Suprapubic skin (tissue), 4 donors: ENCODE measurements around the gene ZNF778. TPM values are rescaled to one million over a fixed set of nuclear protein-coding genes. Genes with fewer than 3 reads are reported as not detected.

ENCODE experiments used
- DNase-seq, 2 donors: peaks; one replicate each; pipeline ENCODE4 v3.0.0-alpha.2; 2019; ENCODE audit warnings: low spot score in 2 of 2
- H3K27ac ChIP-seq: fragments of 200-600 bp; sonication (generic); one replicate; pipeline ENCODE4 v1.5.1; 2019
- H3K27me3 ChIP-seq: fragments of 200-600 bp; sonication (generic); one replicate; pipeline ENCODE4 v1.5.1; 2019
- H3K36me3 ChIP-seq: fragments of 200-600 bp; sonication (generic); one replicate; pipeline ENCODE4 v1.5.1; 2019
- H3K4me1 ChIP-seq: fragments of 200-600 bp; sonication (generic); one replicate; pipeline ENCODE4 v1.5.1; 2019
- H3K4me3 ChIP-seq: fragments of 200-600 bp; sonication (generic); one replicate; pipeline ENCODE4 v1.5.1; 2019; ENCODE audit warnings: mild to moderate bottlenecking
- H3K9me3 ChIP-seq: fragments of 200-600 bp; sonication (generic); one replicate; pipeline ENCODE4 v1.5.1; 2019
- EP300 ChIP-seq: sonication (generic); formaldehyde crosslinking; IDR thresholded peaks from one replicate; pipeline ENCODE4 v1.6.1; 2017; ENCODE audit warnings: antibody characterized with exemption
- POLR2A ChIP-seq, 2 donors: fragments of 450-650 bp; IDR thresholded peaks; one replicate each; pipeline ENCODE4 v1.6.1; 2017; ENCODE audit warnings: antibody characterized with exemption in 2 of 2, mild to moderate bottlenecking in 2 of 2, moderate library complexity in 2 of 2
- POLR2AphosphoS5 ChIP-seq, 3 donors: sonication (generic); formaldehyde crosslinking; IDR thresholded peaks; one replicate each; pipeline ENCODE4 v1.6.1; 2017; ENCODE audit warnings: antibody characterized with exemption in 3 of 3
- WGBS: methylation state at CpG from one replicate; pipeline ENCODE4 v1.1.5; 2018; 5-methylcytosine and 5-hydroxymethylcytosine counted together
- total RNA-seq, 4 donors: library from RNA; depleted of rRNA; stranded (reverse); fragments of >200 nt; gene quantifications; one replicate each; pipeline ENCODE4 v1.1.0, GENCODE V29; 2016
- TF ChIP-seq, protein P1 (sequence below), 2 donors: fragments of 200-600 bp in 1 of 2; fragments of 450-650 bp in 1 of 2; sonication (generic) in 1 of 2; IDR thresholded peaks; one replicate each; pipeline ENCODE4 v1.5.1; 2016 to 2019; ENCODE audit warnings: antibody characterized with exemption in 2 of 2, mild to moderate bottlenecking in 1 of 2, moderate library complexity in 1 of 2

Gene ZNF778
- total RNA-seq, 4 donors from 2014 or later: 22.0 to 69.6 (median 26.0) TPM

DNA sequence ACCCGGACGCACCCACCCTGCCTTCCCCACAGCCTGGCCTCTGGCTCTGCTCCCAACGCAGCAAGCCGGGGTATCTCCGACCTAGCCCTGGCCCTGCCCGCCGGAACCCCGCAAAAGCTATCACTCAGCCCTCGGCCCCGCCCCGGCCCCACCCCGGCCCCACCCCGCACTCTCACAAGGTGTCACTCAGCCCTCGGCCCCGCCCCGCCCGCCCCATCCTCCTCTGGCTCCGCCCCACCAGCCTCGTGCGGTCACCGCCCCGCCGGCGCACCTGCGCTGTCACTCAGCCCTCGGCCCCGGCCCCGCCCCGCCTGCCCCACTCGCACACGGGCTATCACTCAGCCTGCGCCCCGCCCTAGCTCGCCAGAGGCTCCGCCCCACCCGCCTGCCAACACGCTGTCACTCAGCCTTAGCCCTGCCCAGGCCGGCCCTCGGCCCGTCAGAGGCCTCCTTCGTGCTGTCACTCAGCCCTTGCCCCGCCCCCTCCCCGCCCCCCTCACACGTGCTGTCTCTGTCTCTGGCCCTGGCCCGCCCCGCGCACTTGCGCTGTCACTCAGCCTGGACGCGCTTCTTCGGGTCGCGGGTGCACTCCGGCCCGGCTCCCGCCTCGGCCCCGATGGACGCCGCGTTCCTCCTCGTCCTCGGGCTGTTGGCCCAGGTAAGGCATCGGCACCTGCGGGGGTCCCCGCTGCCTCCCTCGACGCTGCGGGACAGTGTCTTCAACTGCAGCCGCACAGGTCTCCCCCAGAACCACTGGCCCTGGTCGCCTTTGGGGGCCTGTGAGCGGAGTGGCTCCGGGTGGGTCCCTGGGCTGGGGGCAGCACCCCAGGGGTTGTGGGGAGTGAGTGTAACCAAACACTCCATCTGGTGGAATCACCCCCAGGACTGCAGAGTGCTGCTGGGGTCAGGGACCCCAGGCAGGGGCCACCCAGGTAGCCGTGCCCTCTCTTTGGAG is 46.0 kb upstream of the ZNF778 start, which contains the start of gene CDH15:
TSS of gene CDH15 (plus strand) at position 533 of the 955 bp plus-strand sequence. CDS start at position 617, 84 bp downstream.
- TF ChIP-seq POLR2A (IDR thresholded peaks at IDR 0.05) (no peak), POLR2AphosphoS5 (IDR thresholded peaks at IDR 0.05) (no peak), EP300 (no peak)
- TF ChIP-seq, protein P1, sequence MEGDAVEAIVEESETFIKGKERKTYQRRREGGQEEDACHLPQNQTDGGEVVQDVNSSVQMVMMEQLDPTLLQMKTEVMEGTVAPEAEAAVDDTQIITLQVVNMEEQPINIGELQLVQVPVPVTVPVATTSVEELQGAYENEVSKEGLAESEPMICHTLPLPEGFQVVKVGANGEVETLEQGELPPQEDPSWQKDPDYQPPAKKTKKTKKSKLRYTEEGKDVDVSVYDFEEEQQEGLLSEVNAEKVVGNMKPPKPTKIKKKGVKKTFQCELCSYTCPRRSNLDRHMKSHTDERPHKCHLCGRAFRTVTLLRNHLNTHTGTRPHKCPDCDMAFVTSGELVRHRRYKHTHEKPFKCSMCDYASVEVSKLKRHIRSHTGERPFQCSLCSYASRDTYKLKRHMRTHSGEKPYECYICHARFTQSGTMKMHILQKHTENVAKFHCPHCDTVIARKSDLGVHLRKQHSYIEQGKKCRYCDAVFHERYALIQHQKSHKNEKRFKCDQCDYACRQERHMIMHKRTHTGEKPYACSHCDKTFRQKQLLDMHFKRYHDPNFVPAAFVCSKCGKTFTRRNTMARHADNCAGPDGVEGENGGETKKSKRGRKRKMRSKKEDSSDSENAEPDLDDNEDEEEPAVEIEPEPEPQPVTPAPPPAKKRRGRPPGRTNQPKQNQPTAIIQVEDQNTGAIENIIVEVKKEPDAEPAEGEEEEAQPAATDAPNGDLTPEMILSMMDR (IDR thresholded peaks at IDR 0.05): no peak
- Histone ChIP-seq H3K4me1 (peaks cover 27% of the 10 kb centered on the region), H3K27me3 (peaks cover 54% of the 10 kb centered on the region), H3K27ac (no peak within 1 kb of the TSS), H3K36me3 (no peaks in the 10 kb centered on the region), H3K9me3 (no peaks in the 10 kb centered on the region), H3K4me3 (peak within 1 kb of the TSS; percentile 26)
- peak; percentile 92 to 93 for DNase-seq
- WGBS: 11% methylated on average over 20 of the region's 74 CpGs

- TF ChIP-seq EP300: no peak
- no peak for TF ChIP-seq POLR2A (IDR thresholded peaks at IDR 0.05)
- TF ChIP-seq, protein P1 (IDR thresholded peaks at IDR 0.05): no peak
- no peak for TF ChIP-seq POLR2AphosphoS5 (IDR thresholded peaks at IDR 0.05)
- DNase-seq: no peak
Observed at GRCh38 chr16:89172171-89172527, 45.4 kb upstream of the ZNF778 start.

DNA sequence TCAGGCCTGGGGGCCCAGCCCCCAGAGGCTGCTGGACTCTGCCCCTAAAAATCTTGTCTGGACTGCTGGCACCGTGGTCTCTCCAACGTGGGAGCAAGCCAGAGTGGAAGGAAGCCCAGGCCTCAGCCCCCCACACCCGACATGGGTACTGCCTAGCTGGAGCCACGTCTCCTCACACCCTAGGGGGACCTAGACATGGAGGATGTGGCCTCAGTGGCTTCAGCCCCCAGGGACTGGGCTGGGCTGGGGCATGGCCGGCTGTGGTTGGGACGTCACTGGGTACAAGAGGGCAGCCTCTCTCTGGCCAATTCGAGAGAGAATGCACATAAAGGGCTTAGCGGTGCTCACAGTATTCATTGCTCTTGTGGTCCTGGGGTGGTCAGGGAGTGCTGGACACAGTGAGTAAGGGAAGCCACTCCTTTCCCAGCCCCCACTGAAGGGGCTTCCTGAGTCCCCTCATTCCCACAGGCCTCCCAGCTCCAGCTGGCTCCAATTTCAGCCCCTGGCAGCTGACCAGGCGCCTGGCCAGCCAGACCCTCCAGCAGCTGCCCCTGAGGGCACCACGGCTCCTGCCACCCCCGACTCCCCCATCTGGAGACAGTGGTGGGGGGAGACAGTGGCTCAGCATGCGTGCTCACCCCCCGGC is 44.9 kb upstream of the ZNF778 start:
- Histone ChIP-seq H3K27me3 (peaks cover 53% of the 10 kb centered on the region), H3K4me3 (no peak overlapping the region), H3K27ac (no peak overlapping the region), H3K36me3 (no peaks in the 10 kb centered on the region), H3K4me1 (peaks cover 18% of the 10 kb centered on the region), H3K9me3 (no peaks in the 10 kb centered on the region)
- no peak for DNase-seq
- TF ChIP-seq EP300 (no peak), POLR2A (IDR thresholded peaks at IDR 0.05) (no peak), POLR2AphosphoS5 (IDR thresholded peaks at IDR 0.05) (no peak)
- TF ChIP-seq, protein P1 (IDR thresholded peaks at IDR 0.05): no peak
- WGBS: no CpG with 5 or more reads among the region's 13 CpGs

More at GRCh38 chr16:89172171-89172527, 45.4 kb upstream of the ZNF778 start:
- Histone ChIP-seq H3K27me3 (peaks cover 53% of the 10 kb centered on the region), H3K4me1 (peaks cover 23% of the 10 kb centered on the region), H3K4me3 (no peak overlapping the region), H3K27ac (no peak overlapping the region), H3K9me3 (no peaks in the 10 kb centered on the region), H3K36me3 (no peaks in the 10 kb centered on the region)
- WGBS: 90% methylated on average over 2 of the region's 11 CpGs

GRCh38 chr16:89173174-89173921 is 44.2 kb upstream of the ZNF778 start:
- Histone ChIP-seq H3K27me3 (peaks cover 52% of the 10 kb centered on the region), H3K9me3 (no peaks in the 10 kb centered on the region), H3K4me1 (peaks cover 16% of the 10 kb centered on the region), H3K36me3 (no peaks in the 10 kb centered on the region), H3K27ac (no peak overlapping the region), H3K4me3 (no peak overlapping the region)
- 67% methylated on average over 3 of the region's 11 CpGs for whole genome bisulfite sequencing
- no peak for TF ChIP-seq POLR2A (IDR thresholded peaks at IDR 0.05)
- DNase-seq: no peak

GRCh38 chr16:89174055-89174827 is 43.3 kb upstream of the ZNF778 start:
- WGBS: 69% methylated on average over 16 of the region's 23 CpGs
- TF ChIP-seq EP300: no peak
- TF ChIP-seq, protein P1 (IDR thresholded peaks at IDR 0.05): no peak
- no peak for TF ChIP-seq POLR2A (IDR thresholded peaks at IDR 0.05)
- TF ChIP-seq POLR2AphosphoS5 (IDR thresholded peaks at IDR 0.05): no peak
- H3K27ac ChIP-seq: no peak overlapping the region

More at GRCh38 chr16:89174055-89174827, 43.3 kb upstream of the ZNF778 start:
- Histone ChIP-seq H3K9me3 (no peaks in the 10 kb centered on the region), H3K4me1 (peaks cover 21% of the 10 kb centered on the region), H3K4me3 (no peak overlapping the region), H3K27me3 (peaks cover 52% of the 10 kb centered on the region), H3K36me3 (no peaks in the 10 kb centered on the region)
- DNase-seq: no peak
